Measurements from ENCODE around the gene KPTN. TPM values are rescaled to one million over a fixed set of nuclear protein-coding genes. Genes with fewer than 3 reads are reported as not detected.

KPTN gene
- total RNA-seq, 1 experiment from 2014 or later, result 23.8 TPM

DNA sequence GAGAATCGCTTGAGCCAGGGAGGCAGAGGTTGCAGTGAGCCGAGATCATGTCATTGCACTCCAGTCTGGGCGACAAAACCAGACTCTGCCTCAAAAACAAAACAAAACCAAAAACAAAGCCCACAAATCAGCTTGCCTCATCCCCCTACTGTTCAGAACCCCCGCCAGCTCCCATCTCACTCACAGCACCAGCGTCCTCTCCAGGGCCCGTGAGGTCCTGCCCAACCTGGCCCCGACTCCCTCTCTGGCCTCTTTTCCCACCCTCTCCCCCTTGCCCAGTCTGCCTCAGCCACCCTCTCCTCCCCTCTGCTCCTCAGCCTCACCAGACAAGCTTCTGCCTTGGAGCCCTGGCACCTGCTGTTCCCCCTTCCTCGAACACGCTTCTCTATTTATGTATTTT lies 16.1 kb downstream of the KPTN start:
- H3K9ac ChIP-seq (ENCODE audit: low read length), result no peak overlapping the region
- TF ChIP-seq ZNF274 (IDR thresholded peaks at IDR 0.05; ENCODE audit: low read depth, low read length), result no peak
- TF ChIP-seq CEBPB (IDR thresholded peaks at IDR 0.05; ENCODE audit: low read depth), result no peak
- TF ChIP-seq EZH2 (IDR thresholded peaks at IDR 0.05), result no peak
- TF ChIP-seq, protein P1, sequence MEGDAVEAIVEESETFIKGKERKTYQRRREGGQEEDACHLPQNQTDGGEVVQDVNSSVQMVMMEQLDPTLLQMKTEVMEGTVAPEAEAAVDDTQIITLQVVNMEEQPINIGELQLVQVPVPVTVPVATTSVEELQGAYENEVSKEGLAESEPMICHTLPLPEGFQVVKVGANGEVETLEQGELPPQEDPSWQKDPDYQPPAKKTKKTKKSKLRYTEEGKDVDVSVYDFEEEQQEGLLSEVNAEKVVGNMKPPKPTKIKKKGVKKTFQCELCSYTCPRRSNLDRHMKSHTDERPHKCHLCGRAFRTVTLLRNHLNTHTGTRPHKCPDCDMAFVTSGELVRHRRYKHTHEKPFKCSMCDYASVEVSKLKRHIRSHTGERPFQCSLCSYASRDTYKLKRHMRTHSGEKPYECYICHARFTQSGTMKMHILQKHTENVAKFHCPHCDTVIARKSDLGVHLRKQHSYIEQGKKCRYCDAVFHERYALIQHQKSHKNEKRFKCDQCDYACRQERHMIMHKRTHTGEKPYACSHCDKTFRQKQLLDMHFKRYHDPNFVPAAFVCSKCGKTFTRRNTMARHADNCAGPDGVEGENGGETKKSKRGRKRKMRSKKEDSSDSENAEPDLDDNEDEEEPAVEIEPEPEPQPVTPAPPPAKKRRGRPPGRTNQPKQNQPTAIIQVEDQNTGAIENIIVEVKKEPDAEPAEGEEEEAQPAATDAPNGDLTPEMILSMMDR (IDR thresholded peaks at IDR 0.05 in 2 of 3, conservative IDR thresholded peaks at IDR 0.05 in 1 of 3; ENCODE audit: borderline replicate concordance in 1 of 3, insufficient read depth in 1 of 3, low read depth in 2 of 3, low read length in 2 of 3), result no peak
- TF ChIP-seq POLR2A (IDR thresholded peaks at IDR 0.05; ENCODE audit: borderline replicate concordance, extremely low read depth, insufficient read depth, insufficient read length), result no peak
- TF ChIP-seq, protein P2, sequence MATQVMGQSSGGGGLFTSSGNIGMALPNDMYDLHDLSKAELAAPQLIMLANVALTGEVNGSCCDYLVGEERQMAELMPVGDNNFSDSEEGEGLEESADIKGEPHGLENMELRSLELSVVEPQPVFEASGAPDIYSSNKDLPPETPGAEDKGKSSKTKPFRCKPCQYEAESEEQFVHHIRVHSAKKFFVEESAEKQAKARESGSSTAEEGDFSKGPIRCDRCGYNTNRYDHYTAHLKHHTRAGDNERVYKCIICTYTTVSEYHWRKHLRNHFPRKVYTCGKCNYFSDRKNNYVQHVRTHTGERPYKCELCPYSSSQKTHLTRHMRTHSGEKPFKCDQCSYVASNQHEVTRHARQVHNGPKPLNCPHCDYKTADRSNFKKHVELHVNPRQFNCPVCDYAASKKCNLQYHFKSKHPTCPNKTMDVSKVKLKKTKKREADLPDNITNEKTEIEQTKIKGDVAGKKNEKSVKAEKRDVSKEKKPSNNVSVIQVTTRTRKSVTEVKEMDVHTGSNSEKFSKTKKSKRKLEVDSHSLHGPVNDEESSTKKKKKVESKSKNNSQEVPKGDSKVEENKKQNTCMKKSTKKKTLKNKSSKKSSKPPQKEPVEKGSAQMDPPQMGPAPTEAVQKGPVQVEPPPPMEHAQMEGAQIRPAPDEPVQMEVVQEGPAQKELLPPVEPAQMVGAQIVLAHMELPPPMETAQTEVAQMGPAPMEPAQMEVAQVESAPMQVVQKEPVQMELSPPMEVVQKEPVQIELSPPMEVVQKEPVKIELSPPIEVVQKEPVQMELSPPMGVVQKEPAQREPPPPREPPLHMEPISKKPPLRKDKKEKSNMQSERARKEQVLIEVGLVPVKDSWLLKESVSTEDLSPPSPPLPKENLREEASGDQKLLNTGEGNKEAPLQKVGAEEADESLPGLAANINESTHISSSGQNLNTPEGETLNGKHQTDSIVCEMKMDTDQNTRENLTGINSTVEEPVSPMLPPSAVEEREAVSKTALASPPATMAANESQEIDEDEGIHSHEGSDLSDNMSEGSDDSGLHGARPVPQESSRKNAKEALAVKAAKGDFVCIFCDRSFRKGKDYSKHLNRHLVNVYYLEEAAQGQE (IDR thresholded peaks at IDR 0.05; ENCODE audit: low read depth), result no peak
- TF ChIP-seq, protein P3, sequence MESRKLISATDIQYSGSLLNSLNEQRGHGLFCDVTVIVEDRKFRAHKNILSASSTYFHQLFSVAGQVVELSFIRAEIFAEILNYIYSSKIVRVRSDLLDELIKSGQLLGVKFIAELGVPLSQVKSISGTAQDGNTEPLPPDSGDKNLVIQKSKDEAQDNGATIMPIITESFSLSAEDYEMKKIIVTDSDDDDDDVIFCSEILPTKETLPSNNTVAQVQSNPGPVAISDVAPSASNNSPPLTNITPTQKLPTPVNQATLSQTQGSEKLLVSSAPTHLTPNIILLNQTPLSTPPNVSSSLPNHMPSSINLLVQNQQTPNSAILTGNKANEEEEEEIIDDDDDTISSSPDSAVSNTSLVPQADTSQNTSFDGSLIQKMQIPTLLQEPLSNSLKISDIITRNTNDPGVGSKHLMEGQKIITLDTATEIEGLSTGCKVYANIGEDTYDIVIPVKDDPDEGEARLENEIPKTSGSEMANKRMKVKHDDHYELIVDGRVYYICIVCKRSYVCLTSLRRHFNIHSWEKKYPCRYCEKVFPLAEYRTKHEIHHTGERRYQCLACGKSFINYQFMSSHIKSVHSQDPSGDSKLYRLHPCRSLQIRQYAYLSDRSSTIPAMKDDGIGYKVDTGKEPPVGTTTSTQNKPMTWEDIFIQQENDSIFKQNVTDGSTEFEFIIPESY (IDR thresholded peaks at IDR 0.05; ENCODE audit: extremely low read depth, insufficient replicate concordance, low read length), result no peak
- no peak for TF ChIP-seq ZFX (IDR thresholded peaks at IDR 0.05)
- TF ChIP-seq SP1 (IDR thresholded peaks at IDR 0.05; ENCODE audit: low read depth), result no peak
- TF ChIP-seq CBX3 (IDR thresholded peaks at IDR 0.05; ENCODE audit: low read depth), result no peak
- H3K4me3 ChIP-seq (replicated peaks in 1 of 2; ENCODE audit: low read depth in 1 of 2, low read length in 2 of 2), result no peak overlapping the region
- POLR2A ChIA-PET, result no interaction called here
- H3K4me2 ChIP-seq (ENCODE audit: low read length), result no peak overlapping the region
- H3K4me1 ChIP-seq (ENCODE audit: control insufficient read depth in 1 of 2, insufficient read depth in 2 of 2, low read length in 2 of 2), result peaks cover 0 to 15% of the 10 kb centered on the region in 2 experiments; a peak in 3 of 4 replicates
- no peaks in the 10 kb centered on the region for H3K36me3 ChIP-seq (ENCODE audit: control insufficient read depth in 1 of 2, insufficient read depth in 2 of 2, low read length in 2 of 2)
- intact Hi-C loops (cut with micrococcal nuclease), result no loop called here
- no peak for ATAC-seq
- no peaks in the 10 kb centered on the region for H3K79me2 ChIP-seq (ENCODE audit: insufficient read depth, low read length)
- no peak overlapping the region for H2AFZ ChIP-seq (ENCODE audit: low read depth, low read length, poor library complexity, severe bottlenecking)
- BruUV-seq (replicated peaks), result no TSS peak
- H3K27ac ChIP-seq (ENCODE audit: low read depth, low read length), result no peak overlapping the region
- RAD21 ChIA-PET (ENCODE audit: low non-redundant PET in 1 of 2, low total read pairs in 2 of 2, uncharacterized antibody in 2 of 2, unreplicated experiment in 2 of 2), result no interaction called here
- no peaks in the 10 kb centered on the region for H3K9me3 ChIP-seq (ENCODE audit: control insufficient read depth in 1 of 2, insufficient read depth in 1 of 2, low read depth in 1 of 2, low read length in 2 of 2)
- H3K9me2 ChIP-seq (ENCODE audit: insufficient read depth), result no peaks in the 10 kb centered on the region
- H4K20me1 ChIP-seq (ENCODE audit: insufficient read depth), result no peaks in the 10 kb centered on the region
- no peak for DNase-seq (ENCODE audit: low read depth, low spot score)
- peaks cover 40% of the 10 kb centered on the region for H3K27me3 ChIP-seq (ENCODE audit: insufficient read depth, low read length)
- CTCF ChIA-PET, result interaction anchor here (1.1 kb wide), 1 partner anchor 40 kb away, joined by 4 read pairs; no protein-coding TSS in a partner anchor

Measured in HCT116 (cell line).